Thoracic aorta (tissue), 2 donors: ENCODE results near the gene PPP1R13B. TPM values are rescaled to one million over a fixed set of nuclear protein-coding genes. Genes with fewer than 3 reads are reported as not detected.

Experiments
- ATAC-seq: fragments of 150-250 bp; one replicate; pipeline ENCODE4 v1.8.0; 2017; ENCODE audit warnings: low read depth; ENCODE audit not compliant: insufficient number of reproducible peaks, low FRiP score
- DNase-seq: peaks from one replicate; pipeline ENCODE4 v3.0.0-alpha.2; 2020; ENCODE audit warnings: low spot score
- H3K27ac ChIP-seq, 2 donors: fragments of 200-600 bp; sonication (generic); 1 replicate in 1 of 2; 2 replicates in 1 of 2; pipeline ENCODE4 v1.5.1; 2016; ENCODE audit warnings: mild to moderate bottlenecking in 2 of 2, moderate library complexity in 2 of 2
- H3K27me3 ChIP-seq: fragments of 200-600 bp; sonication (generic); replicated peaks from 2 replicates; pipeline ENCODE4 v1.6.0; 2016; ENCODE audit warnings: mild to moderate bottlenecking; ENCODE audit not compliant: insufficient read depth
- H3K36me3 ChIP-seq: fragments of 200-600 bp; sonication (generic); one replicate; pipeline ENCODE4 v1.5.1; 2016
- H3K4me1 ChIP-seq, 2 donors: fragments of 200-600 bp; sonication (generic); 1 replicate in 1 of 2; 2 replicates in 1 of 2; pipeline versions ENCODE4 v1.5.1 to v1.6.0; 2016; ENCODE audit warnings: low read depth in 2 of 2, mild to moderate bottlenecking in 1 of 2; ENCODE audit not compliant: control insufficient read depth in 1 of 2
- H3K4me3 ChIP-seq: fragments of 200-600 bp; sonication (generic); 2 replicates; pipeline ENCODE4 v1.5.1; 2016; ENCODE audit warnings: mild to moderate bottlenecking
- H3K9me3 ChIP-seq: fragments of 200-600 bp; sonication (generic); 2 replicates; pipeline ENCODE4 v1.5.1; 2016
- total RNA-seq, 2 donors: library from RNA; depleted of rRNA; stranded (reverse); fragments of >200 nt; gene quantifications; one replicate each; pipeline versions ENCODE4 v1.1.0 to v1.2.3, GENCODE V29; 2016
- TF ChIP-seq, protein P1 (sequence below): fragments of 200-600 bp; sonication (generic); IDR thresholded peaks from one replicate; pipeline ENCODE4 v1.5.1; 2019; ENCODE audit warnings: antibody characterized with exemption

PPP1R13B gene
- total RNA-seq, 2 donors from 2014 or later, result 10.7 to 15.3 TPM

DNA sequence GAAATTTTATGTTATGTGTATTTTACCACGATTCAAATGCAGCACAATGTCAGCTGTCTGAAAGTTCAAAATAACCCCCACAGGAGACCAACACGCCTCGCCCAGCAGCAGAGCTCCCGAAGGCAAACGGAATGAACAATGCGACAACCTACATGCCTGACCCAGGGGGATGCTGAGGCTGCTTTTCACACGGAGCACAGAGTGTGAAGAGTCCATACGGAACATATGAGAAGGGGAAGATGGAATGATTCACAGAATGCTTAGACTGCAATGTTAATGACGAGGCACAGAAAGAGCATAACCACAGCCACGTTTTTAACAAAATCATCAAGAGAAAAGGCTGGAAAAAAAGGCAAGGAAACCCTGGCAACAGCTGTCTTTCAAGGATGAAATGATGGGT is 109.2 kb downstream of the PPP1R13B start:
- TF ChIP-seq, protein P1, sequence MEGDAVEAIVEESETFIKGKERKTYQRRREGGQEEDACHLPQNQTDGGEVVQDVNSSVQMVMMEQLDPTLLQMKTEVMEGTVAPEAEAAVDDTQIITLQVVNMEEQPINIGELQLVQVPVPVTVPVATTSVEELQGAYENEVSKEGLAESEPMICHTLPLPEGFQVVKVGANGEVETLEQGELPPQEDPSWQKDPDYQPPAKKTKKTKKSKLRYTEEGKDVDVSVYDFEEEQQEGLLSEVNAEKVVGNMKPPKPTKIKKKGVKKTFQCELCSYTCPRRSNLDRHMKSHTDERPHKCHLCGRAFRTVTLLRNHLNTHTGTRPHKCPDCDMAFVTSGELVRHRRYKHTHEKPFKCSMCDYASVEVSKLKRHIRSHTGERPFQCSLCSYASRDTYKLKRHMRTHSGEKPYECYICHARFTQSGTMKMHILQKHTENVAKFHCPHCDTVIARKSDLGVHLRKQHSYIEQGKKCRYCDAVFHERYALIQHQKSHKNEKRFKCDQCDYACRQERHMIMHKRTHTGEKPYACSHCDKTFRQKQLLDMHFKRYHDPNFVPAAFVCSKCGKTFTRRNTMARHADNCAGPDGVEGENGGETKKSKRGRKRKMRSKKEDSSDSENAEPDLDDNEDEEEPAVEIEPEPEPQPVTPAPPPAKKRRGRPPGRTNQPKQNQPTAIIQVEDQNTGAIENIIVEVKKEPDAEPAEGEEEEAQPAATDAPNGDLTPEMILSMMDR, result no peak
- H3K36me3 ChIP-seq, result peaks cover 7% of the 10 kb centered on the region
- H3K27ac ChIP-seq, result no peak overlapping the region
- H3K4me1 ChIP-seq, result peaks cover 21 to 50% of the 10 kb centered on the region in 2 donors
- no peak for DNase-seq
- no peaks in the 10 kb centered on the region for H3K27me3 ChIP-seq
- no peak overlapping the region for H3K4me3 ChIP-seq
- H3K9me3 ChIP-seq, result no peaks in the 10 kb centered on the region
- no peak for ATAC-seq

DNA sequence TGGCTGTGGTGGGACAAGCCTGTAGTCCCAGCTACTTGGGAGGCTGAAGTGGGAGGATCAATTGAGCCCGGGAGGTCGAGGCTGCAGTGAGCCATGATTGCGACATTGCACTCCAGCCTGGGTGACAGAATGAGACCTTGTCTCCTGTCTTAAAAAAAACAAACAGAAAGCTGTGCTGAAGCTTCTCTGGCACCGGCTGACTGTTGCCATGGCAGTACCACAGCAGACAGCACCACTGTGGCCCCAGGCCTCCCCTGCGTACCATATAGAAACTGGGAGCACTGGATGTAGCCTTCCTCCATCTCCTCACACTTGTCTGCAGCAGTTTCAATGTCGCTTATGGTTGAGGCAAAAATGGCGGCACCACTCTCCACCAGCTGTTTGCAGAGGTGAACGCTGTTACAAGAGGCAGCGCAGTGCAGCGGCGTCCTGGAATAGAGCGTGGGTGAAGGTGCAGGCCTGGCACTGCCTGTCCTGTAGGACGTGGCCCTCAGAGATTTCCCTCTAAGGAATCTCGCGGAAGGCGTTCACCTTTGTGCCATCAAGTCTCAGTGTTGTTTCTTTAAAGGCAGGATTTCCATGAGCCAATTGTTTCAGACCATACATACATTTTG is 109.8 kb downstream of the PPP1R13B start:
- Histone ChIP-seq H3K36me3 (peaks cover 13% of the 10 kb centered on the region), H3K4me1 (peaks cover 21 to 50% of the 10 kb centered on the region in 2 donors), H3K9me3 (no peaks in the 10 kb centered on the region), H3K4me3 (no peak overlapping the region), H3K27ac (peak overlapping the region; percentile 82 to 91), H3K27me3 (no peaks in the 10 kb centered on the region)
- DNase-seq (no peak), ATAC-seq (no peak)
- TF ChIP-seq, protein P1, result no peak

DNA sequence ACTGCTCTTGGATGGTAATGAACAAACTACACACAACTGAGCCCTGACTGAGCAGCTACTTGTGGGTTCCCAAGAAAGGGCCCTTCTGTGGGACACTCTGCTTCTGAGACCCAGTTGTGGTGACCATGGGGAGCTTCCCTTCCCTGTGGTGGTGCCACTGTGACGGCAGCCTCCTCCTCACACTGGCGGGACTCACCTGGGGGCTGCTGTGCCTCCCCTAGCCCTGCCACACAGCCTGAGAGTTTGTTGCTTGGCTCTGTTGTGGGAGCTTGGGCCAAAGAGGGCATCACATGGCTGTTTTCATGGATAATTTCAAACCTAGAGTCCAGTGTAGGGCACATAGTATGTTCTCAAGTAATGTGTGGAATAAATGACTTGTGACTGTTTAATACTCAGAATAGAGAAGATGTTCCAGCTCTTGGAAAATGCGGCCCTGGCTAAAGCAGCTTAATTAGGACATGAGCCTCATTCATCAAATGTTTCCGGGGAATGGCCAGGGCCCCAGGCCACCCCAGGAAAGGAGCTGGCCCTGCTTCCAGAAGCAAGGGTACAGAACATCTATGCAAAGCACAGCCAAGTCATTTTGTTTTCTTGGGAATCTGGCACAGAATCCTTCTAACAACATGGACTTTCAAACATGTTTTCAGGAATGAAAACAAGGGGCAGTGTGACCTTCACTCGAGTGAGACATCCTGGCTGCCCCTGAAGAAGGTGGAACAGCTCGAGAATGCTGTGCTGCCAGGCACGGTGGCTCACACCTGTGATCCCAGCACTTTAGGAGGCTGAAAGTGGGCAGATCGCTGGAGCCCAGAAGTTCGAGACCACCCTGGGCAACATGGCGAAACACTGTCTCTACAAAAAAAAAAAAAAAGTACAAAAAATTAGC is 110.6 kb downstream of the PPP1R13B start:
- H3K9me3 ChIP-seq, result no peaks in the 10 kb centered on the region
- H3K27me3 ChIP-seq, result no peaks in the 10 kb centered on the region
- H3K36me3 ChIP-seq, result peaks cover 21% of the 10 kb centered on the region
- H3K4me1 ChIP-seq, result peaks cover 21 to 50% of the 10 kb centered on the region in 2 donors
- no peak for DNase-seq
- no peak overlapping the region for H3K4me3 ChIP-seq
- TF ChIP-seq, protein P1, result no peak
- peak; percentile 27 for ATAC-seq
- peak overlapping the region; percentile 82 to 91 for H3K27ac ChIP-seq

DNA sequence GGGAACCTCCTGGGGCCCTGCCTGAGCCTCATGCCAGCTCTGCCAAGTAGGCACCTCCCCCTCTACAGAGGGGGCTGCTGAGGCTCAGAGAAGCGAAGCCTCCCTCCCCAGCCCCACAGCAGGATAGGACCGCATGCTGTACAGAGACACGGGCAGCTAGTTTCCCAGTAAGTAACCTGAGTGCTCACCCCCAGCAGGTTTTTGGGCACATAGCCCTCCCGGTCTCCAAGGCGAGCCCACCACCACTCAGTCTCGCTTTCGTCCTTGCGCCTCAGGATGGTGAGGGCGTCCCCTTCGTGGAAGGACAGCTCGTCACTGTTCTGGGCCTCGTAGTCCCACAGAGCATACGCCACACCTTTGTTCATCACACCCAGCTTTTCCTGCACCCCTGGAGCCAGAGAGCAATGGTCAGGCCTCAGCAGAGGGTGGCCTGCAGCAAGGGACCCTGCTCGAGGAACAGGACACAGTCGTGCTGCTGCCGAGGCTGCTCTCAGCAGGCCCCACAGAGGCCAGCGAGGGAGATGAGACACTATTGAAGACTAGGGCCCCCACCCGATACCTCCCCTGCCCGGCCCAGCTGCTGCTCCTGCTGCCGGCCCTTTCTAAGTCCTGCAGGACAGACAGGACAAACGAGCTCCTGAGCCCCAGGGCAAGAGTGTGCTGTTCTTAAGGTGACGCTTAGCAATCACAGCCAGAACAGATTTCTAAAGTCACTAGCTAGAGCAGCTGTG is 111.4 kb downstream of the PPP1R13B start:
- peak overlapping the region; percentile 82 to 91 for H3K27ac ChIP-seq
- H3K36me3 ChIP-seq, result peaks cover 25% of the 10 kb centered on the region
- ATAC-seq (no peak), DNase-seq (no peak)
- no peak overlapping the region for H3K4me3 ChIP-seq
- no peaks in the 10 kb centered on the region for H3K27me3 ChIP-seq
- TF ChIP-seq, protein P1, result no peak
- H3K4me1 ChIP-seq, result peaks cover 21 to 52% of the 10 kb centered on the region in 2 donors
- H3K9me3 ChIP-seq, result no peaks in the 10 kb centered on the region

DNA sequence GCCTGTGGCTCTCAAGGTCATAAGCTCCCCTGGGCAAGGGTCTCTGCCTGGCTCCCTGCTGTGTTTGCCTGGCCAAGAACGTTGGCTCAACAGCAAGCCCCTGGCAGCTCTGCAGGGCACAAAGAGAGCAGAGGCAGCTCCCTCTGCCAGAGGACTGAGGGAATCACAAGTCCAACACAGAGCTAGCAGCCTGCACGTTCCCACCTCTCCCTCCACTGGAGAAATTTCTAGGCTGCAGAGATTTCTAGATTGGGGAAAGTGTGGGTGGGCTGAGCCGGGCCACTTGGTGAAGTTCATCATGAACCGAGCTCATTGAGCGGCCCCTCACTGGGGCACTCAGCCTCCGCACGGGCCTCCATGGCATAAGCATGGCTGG is 111.9 kb downstream of the PPP1R13B start:
- no peak for ATAC-seq
- Histone ChIP-seq H3K4me1 (peaks cover 21 to 57% of the 10 kb centered on the region in 2 donors), H3K4me3 (no peak overlapping the region), H3K27me3 (no peaks in the 10 kb centered on the region), H3K36me3 (peaks cover 25% of the 10 kb centered on the region), H3K9me3 (no peaks in the 10 kb centered on the region), H3K27ac (peak overlapping the region; percentile 82 to 91)
- TF ChIP-seq, protein P1, result peak; percentile 43
- DNase-seq, result no peak
